Upper lobe of left lung (tissue), 6 donors: ENCODE results near the gene RPS15A. TPM values are rescaled to one million over a fixed set of nuclear protein-coding genes. Genes with fewer than 3 reads are reported as not detected.

Experiments
- ATAC-seq, 2 donors: fragments of 200-7000 bp; cut with Tn5 transposase; one replicate each; pipeline ENCODE4 v1.9.1; 2022; ENCODE audit warnings: mild to moderate bottlenecking in 2 of 2, moderate library complexity in 2 of 2; ENCODE audit not compliant: low FRiP score in 2 of 2
- DNase-seq, 2 donors: peaks; one replicate each; pipeline ENCODE4 v3.0.0-alpha.2; 2019 to 2020
- H3K27ac ChIP-seq, 4 donors: fragments of 200-600 bp; sonication (generic); one replicate each; pipeline ENCODE4 v1.5.1; 2016 to 2019
- H3K27me3 ChIP-seq, 4 donors: fragments of 200-600 bp; sonication (generic); one replicate each; pipeline ENCODE4 v1.5.1; 2017 to 2019
- H3K36me3 ChIP-seq, 4 donors: fragments of 200-600 bp; sonication (generic); one replicate each; pipeline ENCODE4 v1.5.1; 2016 to 2019
- H3K4me1 ChIP-seq, 4 donors: fragments of 200-600 bp; sonication (generic); one replicate each; pipeline ENCODE4 v1.5.1; 2018 to 2019
- H3K4me3 ChIP-seq, 4 donors: fragments of 200-600 bp; sonication (generic); one replicate each; pipeline ENCODE4 v1.5.1; 2017 to 2019; ENCODE audit warnings: mild to moderate bottlenecking in 2 of 4, moderate library complexity in 1 of 4
- H3K9me3 ChIP-seq, 4 donors: fragments of 200-600 bp; sonication (generic); one replicate each; pipeline ENCODE4 v1.5.1; 2018 to 2019
- CTCF ChIP-seq, 6 experiments: fragments of 450-650 bp in 4 of 6; fragments of 200-600 bp in 2 of 6; sonication (generic) in 2 of 6; IDR thresholded peaks; one replicate each; pipeline ENCODE4 v1.5.1; 2016 to 2019; ENCODE audit warnings: antibody characterized with exemption in 6 of 6
- EP300 ChIP-seq, 4 donors: sonication (generic); formaldehyde crosslinking; IDR thresholded peaks; one replicate each; pipeline ENCODE4 v1.5.1; 2017; ENCODE audit warnings: antibody characterized with exemption in 4 of 4, control low read depth in 2 of 4
- POLR2A ChIP-seq, 4 donors: fragments of 450-650 bp; IDR thresholded peaks; one replicate each; pipeline ENCODE4 v1.5.1; 2016 to 2017; ENCODE audit warnings: antibody characterized with exemption in 4 of 4, mild to moderate bottlenecking in 2 of 4
- POLR2AphosphoS5 ChIP-seq, 2 donors: sonication (generic); formaldehyde crosslinking; IDR thresholded peaks; one replicate each; pipeline ENCODE4 v1.5.1; 2017; ENCODE audit warnings: antibody characterized with exemption in 2 of 2
- WGBS, 2 donors: methylation state at CpG; one replicate each; pipeline ENCODE4 v1.1.5; 2017 to 2018; 5-methylcytosine and 5-hydroxymethylcytosine counted together
- total RNA-seq, 6 donors: library from RNA; depleted of rRNA in 4 of 6; stranded (reverse); fragments of >200 nt in 4 of 6; gene quantifications; one replicate each; pipeline versions ENCODE4 v1.1.0 to v1.2.1, GENCODE V29; 2016 to 2021
- donor health status: DM: no; HTN: no; CAD: no; lungs with moderate emphysema.
- donor health status: DM: no; HTN: yes; CAD: no; lungs with severe emphysema.

Gene RPS15A
- total RNA-seq, 6 donors from 2014 or later = 195 to 1,334 (median 859) TPM

DNA sequence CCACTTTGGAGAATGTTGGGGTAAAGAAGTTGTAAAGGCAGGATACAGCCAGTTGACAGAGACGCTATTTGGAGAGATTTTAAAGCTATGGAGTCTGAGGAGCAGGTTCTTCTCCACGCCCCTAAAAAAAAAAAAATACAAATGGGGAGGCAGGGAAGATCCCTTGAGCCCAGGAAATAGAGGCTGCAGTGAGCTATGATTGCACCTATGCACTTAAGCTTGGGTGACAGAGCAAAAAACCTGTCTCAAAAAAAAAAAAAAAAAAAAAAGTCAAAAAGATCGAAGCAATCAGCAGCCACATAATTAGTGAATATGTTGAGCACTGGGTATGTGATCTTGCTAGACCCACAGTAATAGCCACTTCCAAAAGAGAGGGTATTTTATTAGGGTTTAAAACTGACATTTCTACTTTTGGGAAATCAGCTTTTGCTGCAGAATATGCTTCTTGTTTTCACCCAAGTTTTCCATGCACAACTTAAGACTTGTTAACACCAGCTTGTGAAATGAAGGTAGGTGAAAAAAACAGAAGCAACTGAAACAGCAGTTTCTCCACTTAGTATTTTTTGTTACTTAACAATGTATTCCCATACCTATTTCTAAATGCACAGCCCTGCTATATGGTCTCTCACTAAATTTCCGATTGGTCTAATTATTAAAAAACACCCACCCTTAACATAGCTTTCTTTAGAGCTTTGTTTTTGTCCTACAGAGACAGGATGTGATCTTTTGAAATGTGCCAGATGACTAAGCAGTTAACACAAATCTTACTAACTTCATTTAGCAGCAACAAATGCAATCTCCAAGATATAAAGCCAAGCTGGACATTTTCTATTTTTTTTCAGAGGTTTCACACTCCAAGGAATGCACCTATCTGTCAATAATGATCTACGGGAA is 13.7 kb upstream of the RPS15A start:
- Histone ChIP-seq H3K27me3 (no peaks in the 10 kb centered on the region), H3K4me1 (peaks cover 19 to 40% (median 28%) of the 10 kb centered on the region in 4 donors), H3K9me3 (no peaks in the 10 kb centered on the region), H3K27ac (peak overlapping the region in 3 of 4 donors; percentile 33 to 98 (median 54)), H3K36me3 (peaks cover 8 to 23% (median 11%) of the 10 kb centered on the region in 4 donors), H3K4me3 (no peak overlapping the region)
- ATAC-seq (no peak), DNase-seq (no peak)
- WGBS, 2 donors = 62 to 67% methylated on average over 5 of the region's 5 CpGs
- no peak for TF ChIP-seq CTCF (IDR thresholded peaks at IDR 0.05)
- no peak for TF ChIP-seq EP300 (IDR thresholded peaks at IDR 0.05)
- TF ChIP-seq POLR2A (IDR thresholded peaks at IDR 0.05) = no peak
- no peak for TF ChIP-seq POLR2AphosphoS5 (IDR thresholded peaks at IDR 0.05)

DNA sequence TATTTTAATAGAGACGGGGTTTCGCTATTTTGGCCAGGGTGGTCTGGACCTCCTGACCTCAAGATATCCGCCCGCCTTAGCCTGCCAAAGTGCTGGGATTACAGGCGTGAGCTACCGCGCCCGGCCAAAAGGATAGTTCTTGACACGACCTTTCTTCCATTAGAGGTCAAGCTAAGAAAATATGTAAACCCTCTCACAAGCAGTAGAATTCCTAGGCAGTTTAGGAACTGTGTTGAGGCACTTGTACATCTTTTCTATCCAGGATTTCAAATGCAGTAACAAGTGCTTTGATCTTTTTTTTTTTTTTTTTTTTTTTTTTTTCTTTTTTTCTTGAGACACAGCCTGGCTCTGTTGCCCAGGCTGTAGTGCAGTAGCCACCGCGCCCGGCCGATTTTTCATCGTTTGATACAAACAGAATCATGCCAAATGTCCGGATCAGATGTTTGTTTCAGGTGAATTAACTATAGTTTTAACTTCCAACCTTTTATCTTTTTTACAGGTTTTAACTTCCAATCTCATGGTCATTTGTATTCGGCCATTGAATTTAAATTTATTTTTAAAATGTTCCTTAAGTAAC is 12.7 kb upstream of the RPS15A start:
- Histone ChIP-seq H3K36me3 (peaks cover 1 to 13% (median 4%) of the 10 kb centered on the region in 4 donors), H3K4me1 (peaks cover 19 to 44% (median 31%) of the 10 kb centered on the region in 4 donors), H3K27ac (peak overlapping the region in 2 of 4 donors; percentile 54 to 98), H3K9me3 (no peaks in the 10 kb centered on the region), H3K4me3 (no peak overlapping the region), H3K27me3 (no peaks in the 10 kb centered on the region)
- 89% methylated on average over 16 of the region's 16 CpGs for WGBS, 2 donors
- TF ChIP-seq POLR2A (IDR thresholded peaks at IDR 0.05) (no peak), POLR2AphosphoS5 (IDR thresholded peaks at IDR 0.05) (no peak), CTCF (IDR thresholded peaks at IDR 0.05) (no peak), EP300 (IDR thresholded peaks at IDR 0.05) (no peak)
- no peak for ATAC-seq
- peak in 1 of 2 donors; percentile 25 for DNase-seq

DNA sequence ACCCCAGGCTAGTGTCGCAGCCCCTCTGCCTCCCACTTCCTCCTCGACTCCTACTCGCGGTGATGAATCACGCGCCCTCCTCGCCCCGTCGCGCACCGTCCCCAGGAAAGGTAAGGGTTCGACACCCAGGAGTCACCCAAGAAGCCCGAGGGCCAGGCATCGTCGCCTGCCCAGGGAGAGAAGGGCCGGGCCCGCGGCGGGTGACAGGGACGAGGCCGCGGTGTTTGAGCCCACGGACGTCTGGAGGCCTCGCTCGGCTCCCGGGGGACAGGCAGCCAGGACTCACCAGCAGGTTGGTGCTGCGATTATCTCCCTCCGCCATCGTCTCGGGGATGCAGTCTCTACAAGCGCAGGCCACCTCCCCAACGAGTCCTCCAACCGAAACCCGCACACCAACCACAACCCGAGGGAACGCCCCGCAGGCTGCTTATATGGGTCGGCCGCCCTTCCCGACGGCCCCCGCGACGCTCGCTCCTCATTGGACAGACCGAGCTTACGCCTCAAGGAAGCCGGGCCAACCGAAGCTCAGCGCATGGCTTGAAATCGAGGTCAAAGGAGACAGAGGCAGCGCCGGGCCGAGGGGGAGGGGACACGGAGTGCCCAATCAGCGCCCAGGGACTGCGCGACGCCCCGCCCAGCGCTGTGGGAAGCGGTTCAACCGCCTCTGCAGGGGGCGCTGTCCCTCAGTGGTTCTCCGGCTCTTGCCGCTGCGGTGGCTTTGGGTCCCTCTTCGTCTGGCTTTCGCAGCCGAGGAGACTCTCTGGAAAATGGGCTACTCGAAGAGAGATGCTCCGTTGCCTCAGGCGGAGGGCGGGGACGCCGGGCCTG is 11.2 kb upstream of the RPS15A start, which contains the start of gene ARL6IP1:
Gene ARL6IP1, minus strand, starts transcription at position 405 of the 828 bp plus-strand sequence. Its CDS starts 83 bp downstream, at position 322.
- peak within 1 kb of the TSS; percentile 93 to 98 (median 96) for H3K4me3 ChIP-seq
- 0 to 1% methylated on average over 8 to 17 of the region's 77 CpGs for WGBS, 2 donors
- no peaks in the 10 kb centered on the region for H3K9me3 ChIP-seq
- DNase-seq (peak; percentile 98 to 100), ATAC-seq (peak; percentile 98 to 100)
- H3K27ac ChIP-seq = peak within 1 kb of the TSS; percentile 91 to 98 (median 94)
- H3K36me3 ChIP-seq = peaks cover 0 to 10% (median 1%) of the 10 kb centered on the region in 4 donors
- TF ChIP-seq CTCF (IDR thresholded peaks at IDR 0.05) (peak; percentile 87 to 99 (median 98)), EP300 (IDR thresholded peaks at IDR 0.05) (peak in 1 of 4 donors; percentile 80), POLR2A (IDR thresholded peaks at IDR 0.05) (peak; percentile 78 to 100 (median 98)), POLR2AphosphoS5 (IDR thresholded peaks at IDR 0.05) (peak; percentile 98 to 100)
- H3K4me1 ChIP-seq = peaks cover 19 to 44% (median 32%) of the 10 kb centered on the region in 4 donors
- no peaks in the 10 kb centered on the region for H3K27me3 ChIP-seq

DNA sequence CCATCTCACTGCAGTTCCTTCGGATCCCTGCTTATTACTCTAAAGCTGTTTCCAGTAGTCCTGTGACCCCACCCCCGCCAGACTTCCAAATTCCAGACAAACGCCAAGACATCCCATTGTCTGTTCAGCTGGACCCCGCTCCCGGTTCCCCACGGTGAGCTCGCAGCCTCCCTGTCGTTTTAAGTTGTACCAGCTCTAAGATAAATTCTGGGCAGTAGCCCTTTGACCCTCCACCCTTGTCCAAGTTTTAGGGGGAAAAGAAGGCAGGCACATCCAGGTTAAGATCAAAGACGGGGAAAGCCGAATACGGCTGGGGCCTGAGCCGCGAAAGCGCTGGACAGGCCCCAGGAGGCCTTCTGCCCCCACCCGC is 10.6 kb upstream of the RPS15A start:
- ATAC-seq = peak in 1 of 2 donors; percentile 6
- H3K9me3 ChIP-seq = no peaks in the 10 kb centered on the region
- H3K27me3 ChIP-seq = no peaks in the 10 kb centered on the region
- H3K4me1 ChIP-seq = peaks cover 19 to 44% (median 32%) of the 10 kb centered on the region in 4 donors
- no peak for DNase-seq
- H3K27ac ChIP-seq = peak overlapping the region; percentile 91 to 98 (median 94)
- peak overlapping the region; percentile 93 to 98 (median 96) for H3K4me3 ChIP-seq
- 0 to 1% methylated on average over 8 to 15 of the region's 15 CpGs for WGBS, 2 donors
- TF ChIP-seq CTCF (IDR thresholded peaks at IDR 0.05) (no peak), POLR2AphosphoS5 (IDR thresholded peaks at IDR 0.05) (no peak), POLR2A (IDR thresholded peaks at IDR 0.05) (no peak), EP300 (IDR thresholded peaks at IDR 0.05) (no peak)
- H3K36me3 ChIP-seq = peaks cover 0 to 16% (median 4%) of the 10 kb centered on the region in 4 donors
